ENCODE data around the gene USP48. TPM values are rescaled to one million over a fixed set of nuclear protein-coding genes. Genes with fewer than 3 reads are reported as not detected.

USP48 gene
- total RNA-seq, 4 donors from 2014 or later = 23.1 to 92.5 (median 64.4) TPM

DNA sequence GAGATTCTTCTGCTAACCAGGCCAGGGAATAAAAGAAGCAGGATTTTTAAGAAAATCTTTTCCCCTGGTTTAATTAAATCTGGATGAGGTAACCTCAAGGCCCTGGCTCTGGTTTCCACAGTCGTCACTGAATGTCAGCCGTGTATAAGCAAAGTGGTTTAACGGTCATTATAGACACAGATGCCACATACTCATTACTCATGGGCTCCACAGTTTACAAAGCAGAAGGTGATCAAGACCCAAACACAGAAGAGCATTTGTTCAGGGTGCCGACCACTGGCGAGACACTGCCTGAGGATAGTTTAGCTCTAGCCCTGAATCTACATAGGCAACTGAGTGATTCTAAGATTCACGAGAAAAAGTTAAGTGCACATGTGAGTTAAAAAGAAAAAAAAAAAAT, 86.0 kb downstream of the USP48 start:
- intact Hi-C loops (cut with DNase I; ENCODE audit: low total_unique reads) = no loop called here
- Histone ChIP-seq H3K36me3 (no peaks in the 10 kb centered on the region), H3K27me3 (no peaks in the 10 kb centered on the region), H3K4me3 (no peak overlapping the region), H3K9me3 (no peaks in the 10 kb centered on the region), H3K4me1 (no peaks in the 10 kb centered on the region), H3K27ac (no peak overlapping the region)
- DNase-seq = no peak
- no peak for TF ChIP-seq POLR2A (IDR thresholded peaks at IDR 0.05)
- no peak for TF ChIP-seq CTCF (IDR thresholded peaks at IDR 0.05)

DNA sequence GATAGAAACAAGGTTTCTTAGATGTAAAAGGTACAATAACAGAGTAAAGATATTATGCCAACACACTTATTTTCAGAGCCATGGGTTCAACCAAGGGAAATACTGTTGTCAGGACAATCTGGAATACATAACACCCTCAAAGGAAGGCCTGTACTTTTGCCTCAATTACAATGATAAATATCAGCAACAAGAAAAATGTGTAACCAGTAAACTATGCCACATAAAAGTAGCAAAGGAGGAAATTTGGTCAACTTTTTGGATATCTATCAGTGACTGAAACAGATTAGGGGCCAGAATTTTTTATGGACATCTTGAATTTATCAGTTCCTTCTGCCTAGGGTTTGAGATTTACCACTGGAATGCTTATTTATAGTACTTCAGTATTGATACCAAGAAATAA, 89.2 kb downstream of the USP48 start:
- H3K27ac ChIP-seq = no peak overlapping the region
- intact Hi-C loops (cut with DNase I; ENCODE audit: low total_unique reads) = no loop called here
- no peaks in the 10 kb centered on the region for H3K27me3 ChIP-seq
- DNase-seq = no peak
- H3K9me3 ChIP-seq = no peaks in the 10 kb centered on the region
- no peak for TF ChIP-seq POLR2A (IDR thresholded peaks at IDR 0.05)
- TF ChIP-seq CTCF (IDR thresholded peaks at IDR 0.05) = no peak
- no peaks in the 10 kb centered on the region for H3K36me3 ChIP-seq
- H3K4me3 ChIP-seq = no peak overlapping the region
- H3K4me1 ChIP-seq = no peaks in the 10 kb centered on the region

DNA sequence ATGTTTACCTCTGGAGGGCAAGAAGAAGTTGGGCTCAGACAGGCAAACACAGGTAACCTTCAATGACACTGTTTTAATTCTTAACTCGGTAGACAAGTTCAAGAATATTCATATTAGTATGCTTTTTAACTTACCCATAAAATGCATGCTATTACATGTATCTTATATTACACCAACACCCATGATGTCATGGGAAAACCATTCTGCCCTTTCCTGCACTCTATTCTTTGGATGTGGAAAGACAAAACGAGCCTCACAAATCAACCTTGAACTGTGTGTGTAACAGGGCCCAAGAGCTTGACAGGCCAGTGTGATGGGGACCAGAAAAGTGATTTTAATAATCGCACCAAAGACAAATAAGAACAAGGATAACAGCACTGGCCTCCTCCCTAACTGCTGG, 91.2 kb downstream of the USP48 start:
- no peak overlapping the region for H3K27ac ChIP-seq
- no peaks in the 10 kb centered on the region for H3K27me3 ChIP-seq
- H3K36me3 ChIP-seq = no peaks in the 10 kb centered on the region
- TF ChIP-seq POLR2A (IDR thresholded peaks at IDR 0.05) (no peak), CTCF (IDR thresholded peaks at IDR 0.05) (no peak)
- intact Hi-C loops (cut with DNase I; ENCODE audit: low total_unique reads) = no loop called here
- no peak overlapping the region for H3K4me3 ChIP-seq
- no peaks in the 10 kb centered on the region for H3K9me3 ChIP-seq
- no peaks in the 10 kb centered on the region for H3K4me1 ChIP-seq
- DNase-seq = no peak

DNA sequence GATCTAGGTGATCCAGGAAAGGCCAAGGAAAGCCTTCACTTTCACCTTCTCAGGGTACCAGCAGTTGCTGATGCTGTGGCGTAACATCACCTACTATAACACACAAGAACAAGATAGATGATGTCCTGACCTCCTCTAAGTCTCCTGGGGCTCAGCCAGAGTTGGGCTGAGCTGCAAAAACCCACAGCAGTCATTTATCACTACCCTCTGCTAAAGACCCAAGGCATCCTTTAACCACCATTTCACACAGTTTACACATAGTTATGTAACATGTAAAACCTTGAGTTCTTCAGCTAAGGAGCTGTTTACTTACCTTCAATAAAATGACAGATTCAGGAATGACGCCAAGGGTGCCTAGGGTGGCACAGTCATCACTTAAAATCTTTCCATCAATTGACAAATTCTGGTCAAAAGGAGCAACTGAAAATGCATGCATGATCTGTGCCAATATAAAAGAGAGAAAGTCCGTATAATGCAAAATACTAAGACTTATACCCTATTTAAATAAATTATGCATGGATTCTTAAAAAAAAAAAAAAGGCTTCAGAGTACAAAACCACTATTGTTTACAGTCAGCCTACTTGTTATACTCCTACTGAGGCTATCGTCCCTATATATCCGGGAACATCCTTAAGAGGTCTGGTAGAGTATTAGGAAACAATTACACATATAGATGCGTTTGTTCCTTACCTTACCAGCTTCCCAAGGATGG, 93.1 kb downstream of the USP48 start:
- TF ChIP-seq CTCF (IDR thresholded peaks at IDR 0.05) (no peak), POLR2A (IDR thresholded peaks at IDR 0.05) (no peak)
- Histone ChIP-seq H3K9me3 (peaks cover 0 to under 1% of the 10 kb centered on the region in 2 donors), H3K27ac (no peak overlapping the region), H3K4me1 (no peaks in the 10 kb centered on the region), H3K4me3 (no peak overlapping the region), H3K36me3 (no peaks in the 10 kb centered on the region), H3K27me3 (no peaks in the 10 kb centered on the region)
- DNase-seq = no peak
- intact Hi-C loops (cut with DNase I; ENCODE audit: low total_unique reads) = no loop called here

- no peak for DNase-seq
- Histone ChIP-seq H3K4me3 (no peak overlapping the region), H3K27me3 (no peaks in the 10 kb centered on the region), H3K27ac (no peak overlapping the region), H3K4me1 (no peaks in the 10 kb centered on the region), H3K36me3 (no peaks in the 10 kb centered on the region), H3K9me3 (peaks cover 0 to 3% of the 10 kb centered on the region in 2 donors)
- no peak for TF ChIP-seq CTCF (IDR thresholded peaks at IDR 0.05)
- no peak for TF ChIP-seq POLR2A (IDR thresholded peaks at IDR 0.05)
- intact Hi-C loops (cut with DNase I; ENCODE audit: low total_unique reads) = no loop called here
Measured at GRCh38 chr1:21687081-21687529, 95.8 kb downstream of the USP48 start.
